Prostate gland (tissue), 2 donors: ENCODE data around the gene SLC2A10. TPM values are rescaled to one million over a fixed set of nuclear protein-coding genes. Genes with fewer than 3 reads are reported as not detected.
A peak's percentile ranks its signal among the peaks of the same experiment; 100 is the strongest.

ENCODE experiments used
- DNase-seq: peaks from one replicate; pipeline ENCODE4 v3.0.0-alpha.2; 2019; ENCODE audit warnings: low spot score
- H3K27ac ChIP-seq, 2 donors: fragments of 200-600 bp; sonication (generic); 2 replicates each; pipeline ENCODE4 v1.5.1; 2017 to 2019
- H3K27me3 ChIP-seq: fragments of 200-600 bp; sonication (generic); replicated peaks from 2 replicates; pipeline ENCODE4 v1.5.1; 2019; ENCODE audit not compliant: insufficient read depth
- H3K36me3 ChIP-seq, 2 donors: fragments of 200-600 bp; sonication (generic); 1 replicate in 1 of 2; 2 replicates in 1 of 2; pipeline versions ENCODE4 v1.5.1 to v1.8.1; 2017 to 2019
- H3K4me1 ChIP-seq: fragments of 200-600 bp; sonication (generic); replicated peaks from 2 replicates; pipeline ENCODE4 v1.5.1; 2019
- H3K4me3 ChIP-seq, 2 donors: fragments of 200-600 bp; sonication (generic); 2 replicates each; pipeline ENCODE4 v1.5.1; 2017 to 2019
- H3K9me3 ChIP-seq: fragments of 200-600 bp; sonication (generic); 2 replicates; pipeline ENCODE4 v1.5.1; 2017
- CTCF ChIP-seq, 4 experiments: fragments of 200-600 bp in 2 of 4; fragments of 450-650 bp in 2 of 4; sonication (generic) in 2 of 4; IDR thresholded peaks; 1 replicate in 3 of 4; 2 replicates in 1 of 4; pipeline ENCODE4 v1.5.1; 2016 to 2019; ENCODE audit warnings: antibody characterized with exemption in 4 of 4, mild to moderate bottlenecking in 2 of 4, moderate library complexity in 2 of 4
- POLR2A ChIP-seq: fragments of 450-650 bp; IDR thresholded peaks from one replicate; pipeline ENCODE4 v1.6.1; 2016; ENCODE audit warnings: antibody characterized with exemption, mild to moderate bottlenecking
- POLR2AphosphoS5 ChIP-seq: sonication (generic); formaldehyde crosslinking; IDR thresholded peaks from one replicate; pipeline ENCODE4 v1.6.1; 2017; ENCODE audit warnings: antibody characterized with exemption
- WGBS: methylation state at CpG from one replicate; pipeline ENCODE4 v1.1.5; 2018; 5-methylcytosine and 5-hydroxymethylcytosine counted together
- intact Hi-C: fragments of 100-400 bp; cut with DNase I; formaldehyde crosslinking; loops from one replicate; pipeline ENCODE4 v1.14.2; 2022
- total RNA-seq, 2 donors: library from RNA; depleted of rRNA; stranded (reverse); fragments of >200 nt; gene quantifications; one replicate each; pipeline ENCODE4 v1.1.0, GENCODE V29; 2016

Gene SLC2A10
- 10 to 100 TPM; 49.8 to 54.9 TPM for total RNA-seq

GRCh38 chr20:46709459-46710152 is at the start of gene SLC2A10:
Gene SLC2A10, plus strand, starts transcription at chr20:46709649. Its CDS starts 88 bp downstream, at chr20:46709737.
- under 1% methylated on average over 45 of the region's 67 CpGs for WGBS
- no peaks in the 10 kb centered on the region for H3K27me3 ChIP-seq
- no peaks in the 10 kb centered on the region for H3K9me3 ChIP-seq
- peak; percentile 55 for DNase-seq
- no peak for TF ChIP-seq POLR2AphosphoS5
- peak; percentile 58 for TF ChIP-seq POLR2A
- peak in 2 of 4 experiments; percentile 15 to 31 for TF ChIP-seq CTCF (IDR thresholded peaks at IDR 0.05)
- H3K36me3 ChIP-seq, result no peaks in the 10 kb centered on the region
- peak within 1 kb of the TSS; percentile 94 to 98 for H3K27ac ChIP-seq
- intact Hi-C loops, result no loop called here
- peaks cover 12% of the 10 kb centered on the region for H3K4me1 ChIP-seq
- H3K4me3 ChIP-seq, result peak within 1 kb of the TSS; percentile 64 to 65

- no peaks in the 10 kb centered on the region for H3K4me1 ChIP-seq
- DNase-seq, result no peak
- H3K4me3 ChIP-seq, result no peak overlapping the region
- 89% methylated on average over 4 of the region's 4 CpGs for WGBS
- intact Hi-C loops, result no loop called here
- H3K27me3 ChIP-seq, result no peaks in the 10 kb centered on the region
- no peak overlapping the region for H3K27ac ChIP-seq
- no peaks in the 10 kb centered on the region for H3K36me3 ChIP-seq
- no peaks in the 10 kb centered on the region for H3K9me3 ChIP-seq
- TF ChIP-seq CTCF (IDR thresholded peaks at IDR 0.05) (no peak), POLR2AphosphoS5 (no peak), POLR2A (no peak)
Measured at GRCh38 chr20:46660487-46660886, 49.0 kb upstream of the SLC2A10 start.

- DNase-seq, result no peak
- H3K9me3 ChIP-seq, result no peaks in the 10 kb centered on the region
- no peaks in the 10 kb centered on the region for H3K27me3 ChIP-seq
- no peak overlapping the region for H3K4me3 ChIP-seq
- TF ChIP-seq POLR2AphosphoS5 (no peak), POLR2A (no peak), CTCF (IDR thresholded peaks at IDR 0.05) (no peak)
- intact Hi-C loops, result no loop called here
- no peaks in the 10 kb centered on the region for H3K4me1 ChIP-seq
- no peaks in the 10 kb centered on the region for H3K36me3 ChIP-seq
- WGBS, result 100% methylated on average over 1 of the region's 1 CpG
- no peak overlapping the region for H3K27ac ChIP-seq
Measured at GRCh38 chr20:46661659-46662058, 47.8 kb upstream of the SLC2A10 start.

GRCh38 chr20:46663531-46663930 is 45.9 kb upstream of the SLC2A10 start:
- Histone ChIP-seq H3K4me3 (no peak overlapping the region), H3K36me3 (no peaks in the 10 kb centered on the region), H3K9me3 (no peaks in the 10 kb centered on the region), H3K4me1 (no peaks in the 10 kb centered on the region), H3K27me3 (no peaks in the 10 kb centered on the region), H3K27ac (no peak overlapping the region)
- 91% methylated on average over 3 of the region's 3 CpGs for WGBS
- intact Hi-C loops, result no loop called here
- DNase-seq, result no peak
- no peak for TF ChIP-seq CTCF (IDR thresholded peaks at IDR 0.05)

- Histone ChIP-seq H3K27ac (no peak overlapping the region), H3K4me3 (no peak overlapping the region), H3K36me3 (no peaks in the 10 kb centered on the region), H3K27me3 (no peaks in the 10 kb centered on the region), H3K4me1 (no peaks in the 10 kb centered on the region), H3K9me3 (no peaks in the 10 kb centered on the region)
- TF ChIP-seq POLR2AphosphoS5 (no peak), CTCF (IDR thresholded peaks at IDR 0.05) (no peak), POLR2A (no peak)
- 89% methylated on average over 3 of the region's 3 CpGs for WGBS
- intact Hi-C loops, result no loop called here
- DNase-seq, result no peak
Measured at GRCh38 chr20:46665602-46666001, 43.8 kb upstream of the SLC2A10 start.
